NB4 (cell line): ENCODE results near the gene DNAH8.

ENCODE experiments used
- CTCF ChIP-seq: IDR thresholded peaks from one replicate; pipeline ENCODE4 v1.5.1; 2012; ENCODE audit warnings: low read depth, low read length
- MAX ChIP-seq: IDR thresholded peaks from 2 replicates; pipeline ENCODE4 v1.6.1; 2011; ENCODE audit warnings: low read depth, low read length
- POLR2A ChIP-seq: IDR thresholded peaks from 2 replicates; pipeline ENCODE4 v1.6.1; 2011; ENCODE audit warnings: mild to moderate bottlenecking; ENCODE audit not compliant: insufficient read length; ENCODE audit errors: extremely low read depth

- TF ChIP-seq POLR2A (no peak), CTCF (no peak), MAX (no peak)
These were observed 137.1 kb downstream of the DNAH8 start for GRCh38 chr6:38852215-38852614.
